GM23338 (cell line): ENCODE results near the gene BCO1. TPM values are rescaled to one million over a fixed set of nuclear protein-coding genes. Genes with fewer than 3 reads are reported as not detected.

Experiments used
- ATAC-seq: fragments of 200-7000 bp; cut with Tn5 transposase; 3 replicates; pipeline ENCODE4 v1.9.1; 2020
- DNase-seq: peaks from one replicate; pipeline ENCODE4 v3.0.0-alpha.2; 2015; ENCODE audit warnings: low spot score
- H2AFZ ChIP-seq: fragments of 200-600 bp; sonication (generic); 2 replicates; pipeline ENCODE4 v1.8.0; 2016; ENCODE audit warnings: antibody characterized with exemption, mild to moderate bottlenecking, moderate library complexity
- H3F3A ChIP-seq: fragments of 200-600 bp; sonication (generic); replicated peaks from 2 replicates; pipeline ENCODE4 v1.8.0; 2017; ENCODE audit warnings: antibody characterized with exemption, mixed run types, low read depth
- H3K27ac ChIP-seq: fragments of 200-600 bp; sonication (generic); 2 replicates; pipeline ENCODE4 v1.6.1; 2016; ENCODE audit warnings: low read depth
- H3K27me3 ChIP-seq: fragments of 200-600 bp; sonication (generic); 2 replicates; pipeline ENCODE4 v1.8.0; 2016; ENCODE audit warnings: mild to moderate bottlenecking, mixed run types, moderate library complexity; ENCODE audit not compliant: insufficient read depth
- H3K36me3 ChIP-seq: fragments of 200-600 bp; sonication (generic); 2 replicates; pipeline ENCODE4 v1.8.0; 2016; ENCODE audit warnings: mild to moderate bottlenecking; ENCODE audit not compliant: insufficient read depth
- H3K4me1 ChIP-seq: fragments of 200-600 bp; sonication (generic); 2 replicates; pipeline ENCODE4 v1.8.0; 2016; ENCODE audit warnings: mild to moderate bottlenecking, moderate library complexity; ENCODE audit not compliant: insufficient read depth
- H3K4me2 ChIP-seq: fragments of 200-600 bp; sonication (generic); 2 replicates; pipeline ENCODE4 v1.7.1; 2017; ENCODE audit warnings: mixed run types
- H3K4me3 ChIP-seq: fragments of 200-600 bp; sonication (generic); 2 replicates; pipeline ENCODE4 v1.6.1; 2016; ENCODE audit warnings: mixed run types
- H3K79me2 ChIP-seq: fragments of 200-600 bp; sonication (generic); replicated peaks from 2 replicates; pipeline ENCODE4 v1.8.0; 2017; ENCODE audit warnings: mild to moderate bottlenecking; ENCODE audit not compliant: insufficient read depth
- H3K9me2 ChIP-seq: fragments of 200-600 bp; sonication (generic); 2 replicates; pipeline ENCODE4 v1.8.0; 2017; ENCODE audit not compliant: insufficient read depth
- H4K20me1 ChIP-seq: fragments of 200-600 bp; sonication (generic); replicated peaks from 2 replicates; pipeline ENCODE4 v1.8.0; 2017; ENCODE audit warnings: mild to moderate bottlenecking; ENCODE audit not compliant: insufficient read depth
- H3K27ac Mint-ChIP-seq: 2 replicates; pipeline ENCODE4 v1.8.0; 2020; ENCODE audit warnings: inconsistent platforms, mild to moderate bottlenecking, moderate library complexity, mixed read lengths
- H3K27me3 Mint-ChIP-seq: 3 replicates; pipeline ENCODE4 v1.8.0; 2022; ENCODE audit warnings: low read depth, mild to moderate bottlenecking, moderate library complexity, mixed read lengths, inconsistent platforms; ENCODE audit not compliant: insufficient read depth, poor library complexity
- H3K36me3 Mint-ChIP-seq: 3 replicates; pipeline ENCODE4 v1.8.0; 2021; ENCODE audit warnings: low read depth, mild to moderate bottlenecking, inconsistent platforms, moderate library complexity, mixed read lengths
- H3K4me1 Mint-ChIP-seq: 3 replicates; pipeline ENCODE4 v1.8.0; 2020; ENCODE audit warnings: mild to moderate bottlenecking, inconsistent platforms, mixed read lengths
- H3K4me3 Mint-ChIP-seq: 3 replicates; pipeline ENCODE4 v1.8.0; 2021; ENCODE audit warnings: moderate library complexity, mild to moderate bottlenecking, inconsistent platforms, mixed read lengths
- H3K9me3 Mint-ChIP-seq: 3 replicates; pipeline ENCODE4 v1.8.0; 2020; ENCODE audit warnings: moderate library complexity, mild to moderate bottlenecking, inconsistent platforms, mixed read lengths
- CREB1 ChIP-seq: fragments of 250-450 bp; sonication (Bioruptor Pico); IDR thresholded peaks from 2 replicates; pipeline ENCODE4 v1.5.0; 2020; ENCODE audit warnings: low read depth, mild to moderate bottlenecking, moderate library complexity
- EZH2 ChIP-seq: fragments of 200-600 bp; sonication (generic); IDR thresholded peaks from one replicate; pipeline ENCODE4 v1.8.0; 2017; ENCODE audit warnings: antibody characterized with exemption, mild to moderate bottlenecking, low read depth; ENCODE audit not compliant: unreplicated experiment
- EZH2phosphoT487 ChIP-seq: fragments of 200-600 bp; sonication (generic); IDR thresholded peaks from one replicate; pipeline ENCODE4 v1.8.1; 2018; ENCODE audit warnings: antibody characterized with exemption; ENCODE audit not compliant: unreplicated experiment
- JUNB ChIP-seq: IDR thresholded peaks from one replicate; pipeline ENCODE4 v1.6.1; 2016; ENCODE audit warnings: antibody characterized with exemption; ENCODE audit not compliant: unreplicated experiment
- NANOG ChIP-seq: IDR thresholded peaks from 2 replicates; pipeline ENCODE4 v1.6.1; 2016; ENCODE audit warnings: antibody characterized with exemption, borderline replicate concordance
- POLR2AphosphoS5 ChIP-seq: IDR thresholded peaks from 2 replicates; pipeline ENCODE4 v1.6.1; 2016; ENCODE audit warnings: antibody characterized with exemption, low read depth
- STAT1 ChIP-seq: IDR thresholded peaks from one replicate; pipeline ENCODE4 v1.6.1; 2016; ENCODE audit warnings: antibody characterized with exemption; ENCODE audit not compliant: unreplicated experiment
- ZNF114 ChIP-seq: fragments of 250-450 bp; sonication (Bioruptor Pico); IDR thresholded peaks from 2 replicates; pipeline ENCODE4 v1.5.0; 2020; ENCODE audit warnings: mild to moderate bottlenecking, moderate library complexity
- ZNF331 ChIP-seq: fragments of 250-450 bp; sonication (Bioruptor Pico); IDR thresholded peaks from 2 replicates; pipeline ENCODE4 v1.5.0; 2020; ENCODE audit warnings: low read depth, mild to moderate bottlenecking, moderate library complexity
- polyA plus RNA-seq: library from polyadenylated mRNA; unstranded; fragments of >200 nt; fragmentation: Nextera tagmentation; extraction: Ambion mirVana; gene quantifications from 2 replicates; pipeline ENCODE4 v1.2.1, GENCODE V29; 2016
- total RNA-seq: library from RNA; depleted of rRNA; stranded (reverse); fragments of >200 nt; shearing (Covaris generic); gene quantifications from 2 replicates; pipeline ENCODE4 v1.2.3, GENCODE V29; 2014
- TF ChIP-seq, protein P1 (sequence below): fragments of 250-450 bp; sonication (Bioruptor Pico); IDR thresholded peaks from 2 replicates; pipeline ENCODE4 v1.5.0; 2020; ENCODE audit warnings: mild to moderate bottlenecking, moderate library complexity
- TF ChIP-seq, protein P2 (sequence below): IDR thresholded peaks from one replicate; pipeline ENCODE4 v1.6.1; 2018; ENCODE audit warnings: antibody characterized with exemption; ENCODE audit not compliant: unreplicated experiment
- TF ChIP-seq, protein P3 (sequence below): IDR thresholded peaks from 2 replicates; pipeline ENCODE4 v1.6.1; 2016; ENCODE audit warnings: antibody characterized with exemption
- TF ChIP-seq, protein P4 (sequence below), 2 experiments: fragments of 200-600 bp in 1 of 2; sonication (generic) in 1 of 2; conservative IDR thresholded peaks; 2 replicates each; pipeline versions ENCODE4 v1.5.1 to v1.6.1; 2016 to 2017; ENCODE audit warnings: antibody characterized with exemption in 2 of 2, low read depth in 2 of 2, mild to moderate bottlenecking in 2 of 2, moderate library complexity in 1 of 2

BCO1 gene
- total and polyA plus RNA-seq, 2 experiments from 2014 or later, result 0.28 TPM; not detected in 1

DNA sequence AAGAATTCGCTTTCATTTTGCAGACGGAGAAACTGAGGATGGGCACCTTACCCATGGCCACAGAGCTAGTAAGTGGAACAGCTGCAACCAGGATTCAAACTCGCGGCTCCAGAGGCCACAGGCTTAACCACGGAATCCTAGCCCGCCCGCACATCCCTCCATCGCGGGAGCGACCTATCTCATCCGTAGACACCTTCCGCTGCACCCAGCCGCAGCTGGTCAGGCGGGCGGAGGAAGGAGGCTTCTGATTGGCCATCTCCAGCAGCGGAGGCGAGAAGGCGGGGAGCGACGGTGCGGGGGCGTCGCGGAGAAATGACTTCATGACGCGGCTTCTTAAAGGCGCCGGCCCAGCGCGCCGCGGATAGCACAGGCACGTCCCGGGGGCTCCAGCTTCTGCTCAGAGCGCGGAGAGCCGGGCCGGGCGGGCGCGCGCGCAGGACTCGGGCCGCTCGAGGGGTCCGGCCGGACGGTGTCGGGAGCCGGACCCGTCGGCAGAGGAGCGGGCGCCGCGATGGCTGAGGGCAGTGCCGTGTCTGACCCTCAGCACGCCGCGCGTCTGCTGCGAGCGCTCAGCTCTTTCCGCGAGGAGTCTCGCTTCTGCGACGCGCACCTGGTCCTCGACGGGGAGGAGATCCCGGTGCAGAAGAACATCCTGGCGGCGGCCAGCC is 76.2 kb downstream of the BCO1 start, which contains the start of gene GAN:
Gene GAN (plus strand): TSS at position 360 of the 668 bp plus-strand sequence. CDS start 152 bp downstream, at position 512.
- peak within 1 kb of the TSS; percentile 96 for H3K27ac Mint-ChIP-seq
- peaks cover 82% of the 10 kb centered on the region for H3K79me2 ChIP-seq
- TF ChIP-seq ZNF331, result no peak
- TF ChIP-seq, protein P1, sequence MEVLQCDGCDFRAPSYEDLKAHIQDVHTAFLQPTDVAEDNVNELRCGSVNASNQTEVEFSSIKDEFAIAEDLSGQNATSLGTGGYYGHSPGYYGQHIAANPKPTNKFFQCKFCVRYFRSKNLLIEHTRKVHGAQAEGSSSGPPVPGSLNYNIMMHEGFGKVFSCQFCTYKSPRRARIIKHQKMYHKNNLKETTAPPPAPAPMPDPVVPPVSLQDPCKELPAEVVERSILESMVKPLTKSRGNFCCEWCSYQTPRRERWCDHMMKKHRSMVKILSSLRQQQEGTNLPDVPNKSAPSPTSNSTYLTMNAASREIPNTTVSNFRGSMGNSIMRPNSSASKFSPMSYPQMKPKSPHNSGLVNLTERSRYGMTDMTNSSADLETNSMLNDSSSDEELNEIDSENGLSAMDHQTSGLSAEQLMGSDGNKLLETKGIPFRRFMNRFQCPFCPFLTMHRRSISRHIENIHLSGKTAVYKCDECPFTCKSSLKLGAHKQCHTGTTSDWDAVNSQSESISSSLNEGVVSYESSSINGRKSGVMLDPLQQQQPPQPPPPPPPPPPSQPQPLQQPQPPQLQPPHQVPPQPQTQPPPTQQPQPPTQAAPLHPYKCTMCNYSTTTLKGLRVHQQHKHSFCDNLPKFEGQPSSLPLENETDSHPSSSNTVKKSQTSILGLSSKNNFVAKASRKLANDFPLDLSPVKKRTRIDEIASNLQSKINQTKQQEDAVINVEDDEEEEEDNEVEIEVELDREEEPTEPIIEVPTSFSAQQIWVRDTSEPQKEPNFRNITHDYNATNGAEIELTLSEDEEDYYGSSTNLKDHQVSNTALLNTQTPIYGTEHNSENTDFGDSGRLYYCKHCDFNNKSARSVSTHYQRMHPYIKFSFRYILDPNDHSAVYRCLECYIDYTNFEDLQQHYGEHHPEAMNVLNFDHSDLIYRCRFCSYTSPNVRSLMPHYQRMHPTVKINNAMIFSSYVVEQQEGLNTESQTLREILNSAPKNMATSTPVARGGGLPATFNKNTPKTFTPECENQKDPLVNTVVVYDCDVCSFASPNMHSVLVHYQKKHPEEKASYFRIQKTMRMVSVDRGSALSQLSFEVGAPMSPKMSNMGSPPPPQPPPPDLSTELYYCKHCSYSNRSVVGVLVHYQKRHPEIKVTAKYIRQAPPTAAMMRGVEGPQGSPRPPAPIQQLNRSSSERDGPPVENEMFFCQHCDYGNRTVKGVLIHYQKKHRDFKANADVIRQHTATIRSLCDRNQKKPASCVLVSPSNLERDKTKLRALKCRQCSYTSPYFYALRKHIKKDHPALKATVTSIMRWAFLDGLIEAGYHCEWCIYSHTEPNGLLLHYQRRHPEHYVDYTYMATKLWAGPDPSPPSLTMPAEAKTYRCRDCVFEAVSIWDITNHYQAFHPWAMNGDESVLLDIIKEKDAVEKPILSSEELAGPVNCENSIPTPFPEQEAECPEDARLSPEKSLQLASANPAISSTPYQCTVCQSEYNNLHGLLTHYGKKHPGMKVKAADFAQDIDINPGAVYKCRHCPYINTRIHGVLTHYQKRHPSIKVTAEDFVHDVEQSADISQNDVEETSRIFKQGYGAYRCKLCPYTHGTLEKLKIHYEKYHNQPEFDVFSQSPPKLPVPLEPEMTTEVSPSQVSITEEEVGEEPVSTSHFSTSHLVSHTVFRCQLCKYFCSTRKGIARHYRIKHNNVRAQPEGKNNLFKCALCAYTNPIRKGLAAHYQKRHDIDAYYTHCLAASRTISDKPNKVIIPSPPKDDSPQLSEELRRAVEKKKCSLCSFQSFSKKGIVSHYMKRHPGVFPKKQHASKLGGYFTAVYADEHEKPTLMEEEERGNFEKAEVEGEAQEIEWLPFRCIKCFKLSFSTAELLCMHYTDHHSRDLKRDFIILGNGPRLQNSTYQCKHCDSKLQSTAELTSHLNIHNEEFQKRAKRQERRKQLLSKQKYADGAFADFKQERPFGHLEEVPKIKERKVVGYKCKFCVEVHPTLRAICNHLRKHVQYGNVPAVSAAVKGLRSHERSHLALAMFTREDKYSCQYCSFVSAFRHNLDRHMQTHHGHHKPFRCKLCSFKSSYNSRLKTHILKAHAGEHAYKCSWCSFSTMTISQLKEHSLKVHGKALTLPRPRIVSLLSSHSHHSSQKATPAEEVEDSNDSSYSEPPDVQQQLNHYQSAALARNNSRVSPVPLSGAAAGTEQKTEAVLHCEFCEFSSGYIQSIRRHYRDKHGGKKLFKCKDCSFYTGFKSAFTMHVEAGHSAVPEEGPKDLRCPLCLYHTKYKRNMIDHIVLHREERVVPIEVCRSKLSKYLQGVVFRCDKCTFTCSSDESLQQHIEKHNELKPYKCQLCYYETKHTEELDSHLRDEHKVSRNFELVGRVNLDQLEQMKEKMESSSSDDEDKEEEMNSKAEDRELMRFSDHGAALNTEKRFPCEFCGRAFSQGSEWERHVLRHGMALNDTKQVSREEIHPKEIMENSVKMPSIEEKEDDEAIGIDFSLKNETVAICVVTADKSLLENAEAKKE (CRISPR knock-in tag), result no peak
- no peak for TF ChIP-seq EZH2phosphoT487
- TF ChIP-seq JUNB, result no peak
- TF ChIP-seq STAT1, result no peak
- TF ChIP-seq NANOG, result no peak
- no peak for TF ChIP-seq EZH2
- peak; percentile 92 for TF ChIP-seq POLR2AphosphoS5
- TF ChIP-seq, protein P2, sequence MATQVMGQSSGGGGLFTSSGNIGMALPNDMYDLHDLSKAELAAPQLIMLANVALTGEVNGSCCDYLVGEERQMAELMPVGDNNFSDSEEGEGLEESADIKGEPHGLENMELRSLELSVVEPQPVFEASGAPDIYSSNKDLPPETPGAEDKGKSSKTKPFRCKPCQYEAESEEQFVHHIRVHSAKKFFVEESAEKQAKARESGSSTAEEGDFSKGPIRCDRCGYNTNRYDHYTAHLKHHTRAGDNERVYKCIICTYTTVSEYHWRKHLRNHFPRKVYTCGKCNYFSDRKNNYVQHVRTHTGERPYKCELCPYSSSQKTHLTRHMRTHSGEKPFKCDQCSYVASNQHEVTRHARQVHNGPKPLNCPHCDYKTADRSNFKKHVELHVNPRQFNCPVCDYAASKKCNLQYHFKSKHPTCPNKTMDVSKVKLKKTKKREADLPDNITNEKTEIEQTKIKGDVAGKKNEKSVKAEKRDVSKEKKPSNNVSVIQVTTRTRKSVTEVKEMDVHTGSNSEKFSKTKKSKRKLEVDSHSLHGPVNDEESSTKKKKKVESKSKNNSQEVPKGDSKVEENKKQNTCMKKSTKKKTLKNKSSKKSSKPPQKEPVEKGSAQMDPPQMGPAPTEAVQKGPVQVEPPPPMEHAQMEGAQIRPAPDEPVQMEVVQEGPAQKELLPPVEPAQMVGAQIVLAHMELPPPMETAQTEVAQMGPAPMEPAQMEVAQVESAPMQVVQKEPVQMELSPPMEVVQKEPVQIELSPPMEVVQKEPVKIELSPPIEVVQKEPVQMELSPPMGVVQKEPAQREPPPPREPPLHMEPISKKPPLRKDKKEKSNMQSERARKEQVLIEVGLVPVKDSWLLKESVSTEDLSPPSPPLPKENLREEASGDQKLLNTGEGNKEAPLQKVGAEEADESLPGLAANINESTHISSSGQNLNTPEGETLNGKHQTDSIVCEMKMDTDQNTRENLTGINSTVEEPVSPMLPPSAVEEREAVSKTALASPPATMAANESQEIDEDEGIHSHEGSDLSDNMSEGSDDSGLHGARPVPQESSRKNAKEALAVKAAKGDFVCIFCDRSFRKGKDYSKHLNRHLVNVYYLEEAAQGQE, result no peak
- TF ChIP-seq, protein P3, sequence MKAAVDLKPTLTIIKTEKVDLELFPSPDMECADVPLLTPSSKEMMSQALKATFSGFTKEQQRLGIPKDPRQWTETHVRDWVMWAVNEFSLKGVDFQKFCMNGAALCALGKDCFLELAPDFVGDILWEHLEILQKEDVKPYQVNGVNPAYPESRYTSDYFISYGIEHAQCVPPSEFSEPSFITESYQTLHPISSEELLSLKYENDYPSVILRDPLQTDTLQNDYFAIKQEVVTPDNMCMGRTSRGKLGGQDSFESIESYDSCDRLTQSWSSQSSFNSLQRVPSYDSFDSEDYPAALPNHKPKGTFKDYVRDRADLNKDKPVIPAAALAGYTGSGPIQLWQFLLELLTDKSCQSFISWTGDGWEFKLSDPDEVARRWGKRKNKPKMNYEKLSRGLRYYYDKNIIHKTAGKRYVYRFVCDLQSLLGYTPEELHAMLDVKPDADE, result peak; percentile 67
- TF ChIP-seq, protein P4, sequence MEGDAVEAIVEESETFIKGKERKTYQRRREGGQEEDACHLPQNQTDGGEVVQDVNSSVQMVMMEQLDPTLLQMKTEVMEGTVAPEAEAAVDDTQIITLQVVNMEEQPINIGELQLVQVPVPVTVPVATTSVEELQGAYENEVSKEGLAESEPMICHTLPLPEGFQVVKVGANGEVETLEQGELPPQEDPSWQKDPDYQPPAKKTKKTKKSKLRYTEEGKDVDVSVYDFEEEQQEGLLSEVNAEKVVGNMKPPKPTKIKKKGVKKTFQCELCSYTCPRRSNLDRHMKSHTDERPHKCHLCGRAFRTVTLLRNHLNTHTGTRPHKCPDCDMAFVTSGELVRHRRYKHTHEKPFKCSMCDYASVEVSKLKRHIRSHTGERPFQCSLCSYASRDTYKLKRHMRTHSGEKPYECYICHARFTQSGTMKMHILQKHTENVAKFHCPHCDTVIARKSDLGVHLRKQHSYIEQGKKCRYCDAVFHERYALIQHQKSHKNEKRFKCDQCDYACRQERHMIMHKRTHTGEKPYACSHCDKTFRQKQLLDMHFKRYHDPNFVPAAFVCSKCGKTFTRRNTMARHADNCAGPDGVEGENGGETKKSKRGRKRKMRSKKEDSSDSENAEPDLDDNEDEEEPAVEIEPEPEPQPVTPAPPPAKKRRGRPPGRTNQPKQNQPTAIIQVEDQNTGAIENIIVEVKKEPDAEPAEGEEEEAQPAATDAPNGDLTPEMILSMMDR (conservative IDR thresholded peaks at IDR 0.05; ENCODE audit: low read depth in 2 of 2), result no peak
- peak; percentile 99 for TF ChIP-seq CREB1 (CRISPR knock-in tag)
- no peak for TF ChIP-seq ZNF114
- peaks cover 15% of the 10 kb centered on the region for H3K27me3 Mint-ChIP-seq
- DNase-seq, result peak; percentile 99
- H3K4me1 Mint-ChIP-seq, result peaks cover 42% of the 10 kb centered on the region
- peak within 1 kb of the TSS; percentile 98 for H3K4me2 ChIP-seq
- peak within 1 kb of the TSS; percentile 91 for H3K4me3 Mint-ChIP-seq
- H3K9me3 Mint-ChIP-seq, result no peaks in the 10 kb centered on the region; the same call in 2 of the 3 replicates
- peak within 1 kb of the TSS; percentile 98 for H3K27ac ChIP-seq
- no peaks in the 10 kb centered on the region for H3K36me3 ChIP-seq
- peak within 1 kb of the TSS; percentile 80 for H3K4me3 ChIP-seq
- peaks cover 5% of the 10 kb centered on the region; the same call in 1 of the 2 replicates for H3K27me3 ChIP-seq
- ATAC-seq, result peak; percentile 92
- no peaks in the 10 kb centered on the region for H3K9me2 ChIP-seq
- peaks cover 14% of the 10 kb centered on the region for H3K36me3 Mint-ChIP-seq
- peaks cover 50% of the 10 kb centered on the region for H4K20me1 ChIP-seq
- no peaks in the 10 kb centered on the region for H3F3A ChIP-seq
- H2AFZ ChIP-seq, result peak within 1 kb of the TSS; percentile 2; the same call in 1 of the 2 replicates
- H3K4me1 ChIP-seq, result peaks cover 25% of the 10 kb centered on the region
